Stomach (tissue), 4 donors: ENCODE measurements around the gene USP47.

Experiments used
- EP300 ChIP-seq: sonication (generic); formaldehyde crosslinking; IDR thresholded peaks from one replicate; pipeline ENCODE4 v1.6.1; 2017; ENCODE audit warnings: antibody characterized with exemption
- POLR2A ChIP-seq, 4 donors: fragments of 450-650 bp; IDR thresholded peaks; one replicate each; pipeline ENCODE4 v1.6.1; 2016; ENCODE audit warnings: antibody characterized with exemption in 4 of 4, control low read depth in 2 of 4, mild to moderate bottlenecking in 1 of 4, moderate library complexity in 1 of 4
- POLR2AphosphoS5 ChIP-seq, 3 donors: sonication (generic); formaldehyde crosslinking; IDR thresholded peaks; one replicate each; pipeline ENCODE4 v1.6.1; 2016; ENCODE audit warnings: antibody characterized with exemption in 3 of 3
- TF ChIP-seq, protein P1 (sequence below), 7 experiments: fragments of 450-650 bp in 4 of 7; fragments of 200-600 bp in 3 of 7; sonication (generic) in 3 of 7; IDR thresholded peaks; one replicate each; pipeline ENCODE4 v1.5.1; 2016 to 2019; ENCODE audit warnings: antibody characterized with exemption in 7 of 7, control low read depth in 2 of 7, mild to moderate bottlenecking in 1 of 7

DNA sequence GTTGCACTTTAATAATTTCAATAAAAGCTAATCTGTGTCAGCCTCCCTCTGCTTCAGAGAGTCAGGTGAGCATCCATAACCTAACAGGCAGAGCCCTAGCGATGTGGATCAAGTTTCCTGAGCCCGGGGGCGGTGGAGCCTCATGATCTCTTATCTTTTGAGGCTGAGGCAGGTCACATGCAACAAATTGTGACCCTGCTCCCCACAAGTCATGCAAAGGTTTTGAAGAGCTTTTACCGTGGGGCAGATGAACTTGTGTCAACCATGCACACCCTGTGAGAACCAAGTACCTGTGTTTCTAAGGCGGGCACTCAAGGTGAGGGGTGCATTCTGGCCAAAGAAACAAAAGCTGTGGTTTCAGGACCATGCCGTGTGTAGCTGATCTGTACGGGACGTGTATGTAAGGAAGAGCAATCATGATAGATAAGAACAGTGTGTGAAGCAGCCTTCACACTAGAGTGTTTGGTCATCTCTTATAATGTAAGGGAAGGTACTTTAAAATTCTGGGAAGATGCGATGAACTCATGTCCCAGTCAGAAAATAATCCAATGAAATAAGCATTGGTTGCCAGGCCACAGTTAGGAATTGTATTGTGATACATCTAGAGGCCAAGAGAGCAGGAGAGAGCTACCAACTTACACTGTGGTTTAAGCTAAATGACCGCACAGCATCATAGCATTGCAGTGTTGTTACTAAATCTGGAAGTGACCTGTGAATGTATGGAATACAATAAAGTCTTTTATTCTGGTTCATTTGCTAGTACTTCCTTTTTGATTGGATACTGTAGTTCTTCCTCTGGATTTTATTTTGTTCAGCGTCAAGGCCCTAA, 116.8 kb downstream of the USP47 start:
- TF ChIP-seq, protein P1, sequence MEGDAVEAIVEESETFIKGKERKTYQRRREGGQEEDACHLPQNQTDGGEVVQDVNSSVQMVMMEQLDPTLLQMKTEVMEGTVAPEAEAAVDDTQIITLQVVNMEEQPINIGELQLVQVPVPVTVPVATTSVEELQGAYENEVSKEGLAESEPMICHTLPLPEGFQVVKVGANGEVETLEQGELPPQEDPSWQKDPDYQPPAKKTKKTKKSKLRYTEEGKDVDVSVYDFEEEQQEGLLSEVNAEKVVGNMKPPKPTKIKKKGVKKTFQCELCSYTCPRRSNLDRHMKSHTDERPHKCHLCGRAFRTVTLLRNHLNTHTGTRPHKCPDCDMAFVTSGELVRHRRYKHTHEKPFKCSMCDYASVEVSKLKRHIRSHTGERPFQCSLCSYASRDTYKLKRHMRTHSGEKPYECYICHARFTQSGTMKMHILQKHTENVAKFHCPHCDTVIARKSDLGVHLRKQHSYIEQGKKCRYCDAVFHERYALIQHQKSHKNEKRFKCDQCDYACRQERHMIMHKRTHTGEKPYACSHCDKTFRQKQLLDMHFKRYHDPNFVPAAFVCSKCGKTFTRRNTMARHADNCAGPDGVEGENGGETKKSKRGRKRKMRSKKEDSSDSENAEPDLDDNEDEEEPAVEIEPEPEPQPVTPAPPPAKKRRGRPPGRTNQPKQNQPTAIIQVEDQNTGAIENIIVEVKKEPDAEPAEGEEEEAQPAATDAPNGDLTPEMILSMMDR (IDR thresholded peaks at IDR 0.05): no peak
- no peak for TF ChIP-seq POLR2AphosphoS5 (IDR thresholded peaks at IDR 0.05)
- TF ChIP-seq EP300: no peak
- TF ChIP-seq POLR2A (IDR thresholded peaks at IDR 0.05): no peak
